Kidney epithelial cell (primary cell): ENCODE measurements around the gene UBE2M. TPM values are rescaled to one million over a fixed set of nuclear protein-coding genes. Genes with fewer than 3 reads are reported as not detected.
"Not testable (repeated sequence)": the region's sequence is repeated elsewhere in the genome, so short reads cannot be mapped to it uniquely, and the experiment has no call there.

Experiments
- DNase-seq: peaks from one replicate; pipeline ENCODE4 v3.0.0-alpha.2; 2010; ENCODE audit warnings: low read depth
- H3K27me3 ChIP-seq: 2 replicates; pipeline ENCODE4 v1.6.0; 2011; ENCODE audit warnings: low read length; ENCODE audit not compliant: control insufficient read depth, insufficient read depth
- H3K36me3 ChIP-seq: 2 replicates; pipeline ENCODE4 v1.5.1; 2011; ENCODE audit warnings: low read length; ENCODE audit not compliant: control insufficient read depth, insufficient read depth
- H3K4me3 ChIP-seq: 2 replicates; pipeline ENCODE4 v1.5.1; 2011; ENCODE audit warnings: low read depth, mild to moderate bottlenecking, control low read depth, low read length
- CTCF ChIP-seq: IDR thresholded peaks from 2 replicates; pipeline ENCODE4 v1.5.1; 2011; ENCODE audit warnings: mild to moderate bottlenecking, moderate library complexity, low read length, control low read depth, inconsistent platforms; ENCODE audit not compliant: insufficient read depth, poor library complexity, severe bottlenecking
- total RNA-seq: library from RNA; depleted of rRNA; stranded (reverse); fragments of >200 nt; gene quantifications from 2 replicates; pipeline ENCODE4 v1.2.3, GENCODE V29; 2015

The UBE2M gene
- total RNA-seq, 1 donor from 2014 or later = 50.3 TPM

- H3K27me3 ChIP-seq = no peaks in the 10 kb centered on the region
- TF ChIP-seq CTCF = peak; percentile 38
- DNase-seq = peak; percentile 41
- H3K4me3 ChIP-seq = peak overlapping the region; percentile 43
- no peaks in the 10 kb centered on the region for H3K36me3 ChIP-seq
Observed at GRCh38 chr19:58513694-58514563, 44.5 kb downstream of the UBE2M start.

GRCh38 chr19:58513213-58513693, 45.2 kb downstream of the UBE2M start:
- TF ChIP-seq CTCF = no peak
- Histone ChIP-seq H3K27me3 (no peaks in the 10 kb centered on the region), H3K36me3 (no peaks in the 10 kb centered on the region), H3K4me3 (no peak overlapping the region)
- DNase-seq = no peak

GRCh38 chr19:58511353-58512208, 46.8 kb downstream of the UBE2M start, which contains the start of gene SLC27A5:
Gene SLC27A5 (minus strand): TSS chr19:58511992. CDS start chr19:58511955, 37 bp downstream.
- Histone ChIP-seq H3K36me3 (no peaks in the 10 kb centered on the region), H3K27me3 (no peaks in the 10 kb centered on the region), H3K4me3 (no peak within 1 kb of the TSS)
- no peak for TF ChIP-seq CTCF
- no peak for DNase-seq

- H3K36me3 ChIP-seq = no peaks in the 10 kb centered on the region
- H3K27me3 ChIP-seq = no peaks in the 10 kb centered on the region
- no peak for TF ChIP-seq CTCF
- no peak overlapping the region for H3K4me3 ChIP-seq
- DNase-seq = no peak
Observed at GRCh38 chr19:58510084-58510862, 48.1 kb downstream of the UBE2M start.

GRCh38 chr19:58509731-58510083, 48.7 kb downstream of the UBE2M start:
- TF ChIP-seq CTCF = no peak
- Histone ChIP-seq H3K36me3 (no peaks in the 10 kb centered on the region), H3K27me3 (no peaks in the 10 kb centered on the region), H3K4me3 (no peak overlapping the region)
- no peak for DNase-seq

GRCh38 chr19:58507602-58508223, 50.7 kb downstream of the UBE2M start:
- not testable (repeated sequence) for H3K4me3 ChIP-seq, H3K27me3 ChIP-seq, H3K36me3 ChIP-seq, DNase-seq
